Esophagus squamous epithelium (tissue), 4 donors: Measurements from ENCODE around the gene CAMTA1.

ENCODE experiments used
- CTCF ChIP-seq, 6 experiments: fragments of 450-650 bp in 4 of 6; fragments of 200-600 bp in 2 of 6; sonication (generic) in 2 of 6; IDR thresholded peaks; one replicate each; pipeline ENCODE4 v1.5.1; 2016 to 2019; ENCODE audit warnings: antibody characterized with exemption in 6 of 6, mild to moderate bottlenecking in 4 of 6, moderate library complexity in 4 of 6
- POLR2A ChIP-seq, 4 donors: fragments of 450-650 bp; IDR thresholded peaks; one replicate each; pipeline ENCODE4 v1.6.1; 2017; ENCODE audit warnings: antibody characterized with exemption in 4 of 4, mild to moderate bottlenecking in 4 of 4, moderate library complexity in 3 of 4

GRCh38 chr1:7106442-7107108 lies 321.3 kb downstream of the CAMTA1 start:
- TF ChIP-seq CTCF (IDR thresholded peaks at IDR 0.05) (no peak), POLR2A (IDR thresholded peaks at IDR 0.05) (no peak)
